ENCODE measurements around the gene TUBGCP4.

The TUBGCP4 gene

GRCh38 chr15:43441316-43441715, 70.4 kb downstream of the TUBGCP4 start:
- no peak overlapping the region for H3K4me3 ChIP-seq (ENCODE audit: low read depth, low read length)
- H3K9ac ChIP-seq: no peak overlapping the region
- H3K27ac ChIP-seq: no peak overlapping the region
- no peaks in the 10 kb centered on the region for H3K36me3 ChIP-seq (ENCODE audit: control insufficient read depth, insufficient read depth, low read length)
- no peaks in the 10 kb centered on the region for H3K27me3 ChIP-seq (ENCODE audit: control insufficient read depth, insufficient read depth, low read length)
- TF ChIP-seq CTCF (IDR thresholded peaks at IDR 0.05): no peak
- no peaks in the 10 kb centered on the region for H3K9me3 ChIP-seq (ENCODE audit: control insufficient read depth, low read length)
- no peaks in the 10 kb centered on the region for H3K79me2 ChIP-seq
- H3K4me2 ChIP-seq (ENCODE audit: low read length): no peak overlapping the region
- H3K4me1 ChIP-seq: no peaks in the 10 kb centered on the region
- H2AFZ ChIP-seq: no peak overlapping the region

- H3K79me2 ChIP-seq: no peaks in the 10 kb centered on the region
- H3K4me1 ChIP-seq: no peaks in the 10 kb centered on the region
- H3K4me3 ChIP-seq (ENCODE audit: low read depth, low read length): no peak overlapping the region
- no peaks in the 10 kb centered on the region for H3K9me3 ChIP-seq (ENCODE audit: control insufficient read depth, low read length)
- H3K9ac ChIP-seq: no peak overlapping the region
- H3K4me2 ChIP-seq (ENCODE audit: low read length): no peak overlapping the region
- no peak for TF ChIP-seq CTCF (IDR thresholded peaks at IDR 0.05)
- no peak overlapping the region for H2AFZ ChIP-seq
- H3K36me3 ChIP-seq (ENCODE audit: control insufficient read depth, insufficient read depth, low read length): no peaks in the 10 kb centered on the region
- no peaks in the 10 kb centered on the region for H3K27me3 ChIP-seq (ENCODE audit: control insufficient read depth, insufficient read depth, low read length)
- H3K27ac ChIP-seq: no peak overlapping the region
These were observed 75.4 kb downstream of the TUBGCP4 start for GRCh38 chr15:43446344-43446743.

- Histone ChIP-seq H3K9ac (no peak overlapping the region), H2AFZ (no peak overlapping the region), H3K4me1 (no peaks in the 10 kb centered on the region), H3K9me3 (ENCODE audit: control insufficient read depth, low read length) (no peaks in the 10 kb centered on the region), H3K4me3 (ENCODE audit: low read depth, low read length) (no peak overlapping the region), H3K4me2 (ENCODE audit: low read length) (no peak overlapping the region), H3K79me2 (peaks cover 5% of the 10 kb centered on the region), H3K27me3 (ENCODE audit: control insufficient read depth, insufficient read depth, low read length) (no peaks in the 10 kb centered on the region), H3K36me3 (ENCODE audit: control insufficient read depth, insufficient read depth, low read length) (no peaks in the 10 kb centered on the region), H3K27ac (no peak overlapping the region)
- no peak for TF ChIP-seq CTCF (IDR thresholded peaks at IDR 0.05)
These were observed 79.1 kb downstream of the TUBGCP4 start for GRCh38 chr15:43449981-43450380.

Data from parathyroid adenoma (tissue), 2 donors.